ENCODE measurements around the gene NR3C1.

- TF ChIP-seq CTCF (IDR thresholded peaks at IDR 0.05) (no peak), POLR2A (IDR thresholded peaks at IDR 0.05) (no peak)
These were observed 18.4 kb downstream of the NR3C1 start for GRCh38 chr5:143384865-143385657.

Measured in uterus (tissue), 2 donors.